Duodenal mucosa (tissue), 2 donors: Measurements from ENCODE around the gene PCCA.
"Not testable (repeated sequence)": the region's sequence is repeated elsewhere in the genome, so short reads cannot be mapped to it uniquely, and the experiment has no call there.

Experiments
- H3K27ac ChIP-seq: one replicate; pipeline ENCODE4 v1.7.0; 2013; ENCODE audit warnings: low read depth, low read length
- H3K27me3 ChIP-seq, 2 donors: one replicate each; pipeline ENCODE4 v1.7.0; 2013; ENCODE audit warnings: low read length in 2 of 2, control low read depth in 1 of 2; ENCODE audit not compliant: insufficient read depth in 2 of 2, control insufficient read depth in 1 of 2
- H3K36me3 ChIP-seq, 2 donors: one replicate each; pipeline ENCODE4 v1.7.0; 2013; ENCODE audit warnings: low read length in 2 of 2, control low read depth in 1 of 2; ENCODE audit not compliant: insufficient read depth in 2 of 2, control insufficient read depth in 1 of 2
- H3K4me1 ChIP-seq, 2 donors: one replicate each; pipeline ENCODE4 v1.7.0; 2013; ENCODE audit warnings: low read length in 2 of 2, control low read depth in 1 of 2; ENCODE audit not compliant: insufficient read depth in 2 of 2, control insufficient read depth in 1 of 2
- H3K4me3 ChIP-seq, 2 donors: one replicate each; pipeline ENCODE4 v1.7.0; 2013; ENCODE audit warnings: low read length in 2 of 2, low read depth in 1 of 2
- H3K9ac ChIP-seq, 2 donors: one replicate each; pipeline ENCODE4 v1.7.0; 2013; ENCODE audit warnings: low read length in 2 of 2, low read depth in 1 of 2
- H3K9me3 ChIP-seq, 2 donors: one replicate each; pipeline ENCODE4 v1.7.0; 2013; ENCODE audit warnings: low read length in 2 of 2, control low read depth in 1 of 2; ENCODE audit not compliant: control insufficient read depth in 1 of 2

PCCA gene

GRCh38 chr13:100305398-100305797 is 216.5 kb downstream of the PCCA start:
- Histone ChIP-seq H3K4me1 (no peaks in the 10 kb centered on the region), H3K27ac (no peak overlapping the region), H3K9me3 (no peaks in the 10 kb centered on the region), H3K9ac (no peak overlapping the region), H3K27me3 (no peaks in the 10 kb centered on the region), H3K4me3 (no peak overlapping the region), H3K36me3 (peaks cover 3 to 6% of the 10 kb centered on the region in 2 donors)

DNA sequence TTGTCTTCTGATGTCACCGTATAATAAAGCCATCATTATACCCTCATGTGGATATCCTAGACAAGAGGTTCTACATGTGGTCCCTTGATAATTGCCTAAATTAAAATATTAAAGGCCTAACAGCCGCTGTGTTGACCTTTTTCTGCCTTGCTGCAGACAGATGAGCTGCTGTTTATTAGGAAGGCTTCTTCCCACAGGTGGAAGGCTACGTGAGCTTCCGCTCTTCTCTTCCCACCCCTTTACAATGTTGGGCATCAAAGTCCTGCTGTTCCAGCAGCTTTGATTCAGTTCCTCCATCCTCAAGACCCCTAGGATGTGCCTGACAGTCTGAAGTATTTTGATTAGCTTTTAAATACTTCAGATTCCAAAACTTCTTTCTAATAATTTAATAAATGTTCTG is 217.1 kb downstream of the PCCA start:
- Histone ChIP-seq H3K36me3 (peaks cover 3 to 6% of the 10 kb centered on the region in 2 donors), H3K4me1 (no peaks in the 10 kb centered on the region), H3K9ac (no peak overlapping the region), H3K4me3 (no peak overlapping the region), H3K27me3 (no peaks in the 10 kb centered on the region), H3K27ac (no peak overlapping the region), H3K9me3 (no peaks in the 10 kb centered on the region)

DNA sequence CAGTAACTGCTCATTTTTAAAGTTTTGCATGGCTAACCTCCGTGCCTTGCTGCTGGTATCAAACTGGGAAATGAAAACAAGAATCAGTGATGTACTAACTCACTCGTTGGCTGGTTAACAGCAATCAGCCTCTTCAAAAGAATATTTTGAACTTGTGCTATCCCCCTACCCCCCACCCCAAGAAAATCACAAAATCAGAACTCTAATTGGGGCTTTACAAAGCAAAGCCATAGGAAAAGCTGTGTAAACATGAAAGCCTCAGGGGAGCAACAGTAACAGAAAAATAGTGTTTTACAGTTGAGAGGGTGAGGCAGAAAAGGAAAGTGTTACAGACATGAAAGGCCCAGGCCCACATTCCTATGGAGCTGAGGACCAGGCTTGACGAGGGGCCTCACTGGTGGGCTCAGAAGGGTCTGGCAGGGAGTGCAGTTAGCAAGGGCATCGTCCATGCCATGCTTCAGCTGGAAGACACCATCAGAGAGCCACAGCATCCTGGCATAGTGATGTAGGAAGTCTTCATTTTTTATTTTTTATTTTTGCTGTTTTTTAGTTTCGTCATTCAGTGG is 217.6 kb downstream of the PCCA start:
- Histone ChIP-seq H3K36me3 (peaks cover under 1 to 6% of the 10 kb centered on the region in 2 donors), H3K27me3 (no peaks in the 10 kb centered on the region), H3K27ac (no peak overlapping the region), H3K4me1 (no peaks in the 10 kb centered on the region), H3K9me3 (no peaks in the 10 kb centered on the region), H3K9ac (no peak overlapping the region), H3K4me3 (no peak overlapping the region)

DNA sequence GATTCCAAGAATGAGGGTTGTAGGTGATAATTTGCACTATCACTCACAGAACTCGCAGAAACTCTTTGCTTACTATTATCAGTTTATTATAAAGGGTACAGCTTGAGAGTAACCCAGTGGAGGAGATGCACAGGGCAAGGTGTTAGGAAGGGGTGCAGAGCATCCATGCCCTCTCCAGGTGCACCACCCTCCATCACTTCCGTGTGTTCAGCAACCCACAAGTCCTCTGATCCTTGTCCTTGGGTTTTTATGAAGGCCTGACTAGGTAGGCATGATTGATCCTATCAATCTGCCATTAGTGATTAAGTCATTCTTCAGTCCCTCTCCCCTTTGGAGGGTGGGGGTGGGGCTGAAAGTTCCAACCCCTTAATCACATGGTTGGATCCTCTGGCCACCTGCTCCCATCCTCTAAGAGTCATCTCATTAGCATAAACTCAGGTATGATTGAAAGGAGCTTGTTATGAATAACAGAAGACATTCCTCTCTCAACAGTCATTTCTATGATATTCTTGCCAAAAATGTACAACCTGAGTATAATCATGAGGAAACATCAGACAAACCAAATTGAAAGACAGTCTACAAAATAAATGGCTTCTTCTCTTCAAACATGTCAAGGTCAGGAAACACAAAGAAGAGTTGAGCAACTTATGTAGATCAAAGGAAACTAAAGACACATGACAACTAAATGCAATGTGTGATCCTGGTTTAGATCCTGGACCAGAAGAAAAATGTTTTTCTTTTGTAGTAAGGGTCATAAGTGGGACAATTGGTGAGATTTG is 225.4 kb downstream of the PCCA start:
- peaks cover 9% of the 10 kb centered on the region in 2 donors for H3K36me3 ChIP-seq

GRCh38 chr13:100315522-100315921 is 226.6 kb downstream of the PCCA start:
- H3K9me3 ChIP-seq = peaks cover 0 to 4% of the 10 kb centered on the region in 2 donors
- H3K27ac ChIP-seq = no peak overlapping the region
- no peaks in the 10 kb centered on the region for H3K4me1 ChIP-seq
- H3K4me3 ChIP-seq = no peak overlapping the region
- H3K27me3 ChIP-seq = no peaks in the 10 kb centered on the region
- H3K36me3 ChIP-seq = peaks cover 3 to 9% of the 10 kb centered on the region in 2 donors
- H3K9ac ChIP-seq = no peak overlapping the region

More for the DNA sequence above, 225.4 kb downstream of the PCCA start:
- Histone ChIP-seq H3K4me3 (no peak overlapping the region), H3K27me3 (no peaks in the 10 kb centered on the region), H3K9ac (no peak overlapping the region), H3K9me3 (peaks cover 0 to 4% of the 10 kb centered on the region in 2 donors), H3K4me1 (no peaks in the 10 kb centered on the region), H3K27ac (no peak overlapping the region)

DNA sequence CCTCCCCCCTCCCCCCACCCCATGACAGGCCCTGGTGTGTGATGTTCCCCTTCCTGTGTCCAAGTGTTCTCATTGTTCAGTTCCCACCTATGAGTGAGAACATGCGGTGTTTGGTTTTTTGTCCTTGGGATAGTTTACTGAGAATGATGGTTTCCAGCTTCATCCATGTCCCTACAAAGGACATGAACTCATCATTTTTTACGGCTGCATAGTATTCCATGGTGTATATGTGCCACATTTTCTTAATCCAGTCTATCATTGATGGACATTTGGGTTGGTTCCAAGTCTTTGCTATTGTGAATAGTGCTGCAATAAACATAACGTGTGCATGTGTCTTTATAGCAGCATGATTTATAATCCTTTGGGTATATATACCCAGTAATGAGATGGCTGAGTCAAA is 229.6 kb downstream of the PCCA start:
- H3K9ac ChIP-seq, H3K4me1 ChIP-seq, H3K27me3 ChIP-seq, H3K9me3 ChIP-seq, H3K4me3 ChIP-seq, H3K27ac ChIP-seq: not testable (repeated sequence)
- peaks cover 3 to 14% of the 10 kb centered on the region in 2 donors for H3K36me3 ChIP-seq

GRCh38 chr13:100323937-100324336 is 235.0 kb downstream of the PCCA start:
- Histone ChIP-seq H3K4me3 (no peak overlapping the region), H3K9me3 (no peaks in the 10 kb centered on the region), H3K27ac (no peak overlapping the region), H3K9ac (no peak overlapping the region), H3K27me3 (no peaks in the 10 kb centered on the region), H3K36me3 (peaks cover 3 to 25% of the 10 kb centered on the region in 2 donors), H3K4me1 (no peaks in the 10 kb centered on the region)

GRCh38 chr13:100330662-100331061 is 241.8 kb downstream of the PCCA start:
- Histone ChIP-seq H3K27ac (no peak overlapping the region), H3K27me3 (no peaks in the 10 kb centered on the region), H3K9ac (no peak overlapping the region), H3K9me3 (peaks cover 0 to 9% of the 10 kb centered on the region in 2 donors), H3K4me1 (no peaks in the 10 kb centered on the region), H3K4me3 (no peak overlapping the region), H3K36me3 (peaks cover under 1 to 3% of the 10 kb centered on the region in 2 donors)

DNA sequence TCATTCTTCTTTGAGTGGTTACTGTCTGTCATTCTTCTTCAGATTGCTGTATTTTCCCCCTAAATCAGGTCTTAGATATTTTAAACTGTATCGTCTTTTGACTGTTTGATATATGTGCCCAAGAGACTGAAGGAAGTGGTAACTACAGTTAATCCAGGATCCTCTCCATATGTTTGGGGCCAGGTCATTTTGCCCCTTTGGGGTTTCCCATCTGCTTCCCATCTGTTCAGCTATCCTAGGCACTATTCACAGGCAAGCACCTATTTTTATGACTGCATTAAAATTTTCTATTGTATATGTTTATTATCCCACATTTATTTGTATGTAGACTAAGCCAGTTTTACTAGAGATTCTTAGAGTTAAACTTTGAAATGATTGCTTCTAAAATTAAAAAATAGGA is 244.2 kb downstream of the PCCA start:
- Histone ChIP-seq H3K9ac (no peak overlapping the region), H3K27ac (no peak overlapping the region), H3K27me3 (no peaks in the 10 kb centered on the region), H3K36me3 (no peaks in the 10 kb centered on the region), H3K9me3 (peaks cover 0 to 9% of the 10 kb centered on the region in 2 donors), H3K4me3 (no peak overlapping the region), H3K4me1 (no peaks in the 10 kb centered on the region)

- Histone ChIP-seq H3K4me1 (no peaks in the 10 kb centered on the region), H3K9ac (no peak overlapping the region), H3K4me3 (no peak overlapping the region), H3K36me3 (no peaks in the 10 kb centered on the region), H3K27me3 (no peaks in the 10 kb centered on the region), H3K27ac (no peak overlapping the region), H3K9me3 (peaks cover 0 to 9% of the 10 kb centered on the region in 2 donors)
Measured at GRCh38 chr13:100334214-100334613, 245.3 kb downstream of the PCCA start.
